ENCODE data around the gene ELANE.

DNA sequence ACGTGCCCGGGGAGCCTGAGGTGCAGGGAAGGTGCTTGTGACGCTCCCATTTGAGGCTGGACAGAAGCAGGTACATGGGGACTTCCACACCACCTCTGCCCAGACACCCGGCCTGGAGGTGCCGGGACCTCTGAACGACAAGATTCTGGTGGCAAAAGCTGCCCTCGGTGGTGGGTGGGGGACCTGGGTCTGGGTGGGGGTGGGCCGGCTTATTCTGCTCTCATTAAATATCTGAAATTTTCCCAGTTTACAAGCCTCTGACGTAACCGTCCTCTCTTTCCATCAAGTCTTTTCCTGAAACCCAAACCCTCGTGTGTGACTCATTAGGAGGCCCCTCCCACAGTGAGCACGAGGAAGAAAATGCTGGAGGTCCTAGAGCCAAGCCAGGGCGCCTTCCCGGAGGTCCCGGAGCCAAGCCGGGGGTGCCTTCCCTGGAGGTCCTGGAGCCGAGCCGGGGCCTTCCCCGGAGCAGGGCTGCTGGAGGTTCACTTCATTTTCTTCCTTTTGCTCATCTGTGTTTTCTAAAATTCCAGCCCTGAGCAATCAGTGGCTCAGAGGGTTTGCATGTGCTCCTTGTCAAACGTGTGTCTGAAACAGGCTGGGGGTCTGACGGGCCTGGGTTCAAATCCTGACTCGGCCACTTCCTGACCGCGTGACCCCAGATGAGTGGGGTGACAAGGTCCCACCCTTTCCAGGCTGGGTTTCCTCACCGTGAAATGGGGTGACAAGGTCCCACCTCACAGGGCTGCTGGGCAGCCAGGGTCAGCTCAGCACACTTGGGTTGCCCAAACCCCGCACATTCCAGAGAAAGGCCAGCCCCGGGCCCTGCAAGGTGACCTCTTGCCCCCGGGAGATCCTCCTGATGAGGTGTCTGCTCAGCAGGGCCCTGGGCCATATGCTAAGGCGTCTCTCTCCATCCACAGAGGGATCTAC lies 17.4 kb downstream of the ELANE start:
- TF ChIP-seq, protein P1, sequence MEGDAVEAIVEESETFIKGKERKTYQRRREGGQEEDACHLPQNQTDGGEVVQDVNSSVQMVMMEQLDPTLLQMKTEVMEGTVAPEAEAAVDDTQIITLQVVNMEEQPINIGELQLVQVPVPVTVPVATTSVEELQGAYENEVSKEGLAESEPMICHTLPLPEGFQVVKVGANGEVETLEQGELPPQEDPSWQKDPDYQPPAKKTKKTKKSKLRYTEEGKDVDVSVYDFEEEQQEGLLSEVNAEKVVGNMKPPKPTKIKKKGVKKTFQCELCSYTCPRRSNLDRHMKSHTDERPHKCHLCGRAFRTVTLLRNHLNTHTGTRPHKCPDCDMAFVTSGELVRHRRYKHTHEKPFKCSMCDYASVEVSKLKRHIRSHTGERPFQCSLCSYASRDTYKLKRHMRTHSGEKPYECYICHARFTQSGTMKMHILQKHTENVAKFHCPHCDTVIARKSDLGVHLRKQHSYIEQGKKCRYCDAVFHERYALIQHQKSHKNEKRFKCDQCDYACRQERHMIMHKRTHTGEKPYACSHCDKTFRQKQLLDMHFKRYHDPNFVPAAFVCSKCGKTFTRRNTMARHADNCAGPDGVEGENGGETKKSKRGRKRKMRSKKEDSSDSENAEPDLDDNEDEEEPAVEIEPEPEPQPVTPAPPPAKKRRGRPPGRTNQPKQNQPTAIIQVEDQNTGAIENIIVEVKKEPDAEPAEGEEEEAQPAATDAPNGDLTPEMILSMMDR (IDR thresholded peaks at IDR 0.05) = no peak
- no peak for TF ChIP-seq POLR2A (IDR thresholded peaks at IDR 0.05)

Measured in adrenal gland (tissue), 5 donors.